Measurements from ENCODE around the gene TCEAL4.

DNA sequence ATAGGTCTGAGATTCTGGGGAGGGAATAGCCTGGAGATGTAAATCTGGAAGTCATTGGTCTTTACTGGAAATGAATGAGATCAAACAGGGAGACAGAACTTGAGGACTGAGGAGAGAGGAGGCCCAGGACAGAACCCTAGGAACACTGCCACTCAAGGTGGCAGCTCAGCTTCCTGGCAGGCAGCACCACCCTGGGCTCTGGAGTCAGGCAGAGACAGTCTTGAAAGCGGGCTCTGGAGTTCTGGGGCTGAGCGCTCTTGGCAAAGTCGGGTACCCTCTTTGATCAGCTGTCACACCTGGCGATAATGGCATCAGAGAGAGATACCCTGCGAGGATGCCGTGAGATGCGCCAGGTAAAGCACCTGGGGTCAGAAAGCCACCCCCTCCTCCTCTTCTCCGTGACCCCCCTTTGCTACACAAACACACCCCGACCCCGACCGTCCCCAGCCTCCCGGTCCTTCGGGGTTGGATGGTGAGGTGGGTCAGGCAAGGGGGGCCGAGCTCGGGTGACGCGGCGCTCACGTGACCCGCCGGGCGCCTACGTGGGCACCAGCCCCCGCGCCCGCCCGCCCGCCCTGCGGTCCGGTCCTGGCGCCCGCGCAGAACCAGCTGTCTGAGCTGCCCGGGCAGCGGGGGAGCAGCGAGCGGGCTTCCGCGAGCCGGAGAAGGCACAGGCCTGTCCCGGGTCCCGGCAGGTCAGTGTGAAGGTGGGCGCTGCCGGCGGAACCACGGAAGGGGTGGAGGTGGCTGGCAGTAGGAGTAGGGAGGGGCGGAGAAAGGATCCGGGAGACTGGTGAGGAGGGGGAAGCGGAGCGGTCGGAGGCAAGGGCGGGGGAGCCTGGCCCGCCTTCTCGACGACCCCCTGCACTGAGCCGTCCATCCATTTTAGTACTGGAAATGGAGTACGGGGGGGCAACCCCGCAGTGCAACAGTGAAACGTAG lies 22.3 kb downstream of the TCEAL4 start, which contains the start of gene TCEAL3:
- TF ChIP-seq, protein P1, sequence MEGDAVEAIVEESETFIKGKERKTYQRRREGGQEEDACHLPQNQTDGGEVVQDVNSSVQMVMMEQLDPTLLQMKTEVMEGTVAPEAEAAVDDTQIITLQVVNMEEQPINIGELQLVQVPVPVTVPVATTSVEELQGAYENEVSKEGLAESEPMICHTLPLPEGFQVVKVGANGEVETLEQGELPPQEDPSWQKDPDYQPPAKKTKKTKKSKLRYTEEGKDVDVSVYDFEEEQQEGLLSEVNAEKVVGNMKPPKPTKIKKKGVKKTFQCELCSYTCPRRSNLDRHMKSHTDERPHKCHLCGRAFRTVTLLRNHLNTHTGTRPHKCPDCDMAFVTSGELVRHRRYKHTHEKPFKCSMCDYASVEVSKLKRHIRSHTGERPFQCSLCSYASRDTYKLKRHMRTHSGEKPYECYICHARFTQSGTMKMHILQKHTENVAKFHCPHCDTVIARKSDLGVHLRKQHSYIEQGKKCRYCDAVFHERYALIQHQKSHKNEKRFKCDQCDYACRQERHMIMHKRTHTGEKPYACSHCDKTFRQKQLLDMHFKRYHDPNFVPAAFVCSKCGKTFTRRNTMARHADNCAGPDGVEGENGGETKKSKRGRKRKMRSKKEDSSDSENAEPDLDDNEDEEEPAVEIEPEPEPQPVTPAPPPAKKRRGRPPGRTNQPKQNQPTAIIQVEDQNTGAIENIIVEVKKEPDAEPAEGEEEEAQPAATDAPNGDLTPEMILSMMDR (IDR thresholded peaks at IDR 0.05; ENCODE audit: low read depth, low read length, poor library complexity, severe bottlenecking), result no peak
- no peak for TF ChIP-seq EZH2phosphoT487 (IDR thresholded peaks at IDR 0.05; ENCODE audit: borderline replicate concordance, low read length)
